HG03378 (cell line): ENCODE measurements around the gene GEMIN2.
"Not testable (repeated sequence)": the region's sequence is repeated elsewhere in the genome, so short reads cannot be mapped to it uniquely, and the experiment has no call there.

Source experiments
- ATAC-seq: cut with Tn5 transposase; IDR thresholded peaks from one replicate; pipeline ENCODE4 v1.9.1; 2021; ENCODE audit warnings: mild to moderate bottlenecking, moderate library complexity; ENCODE audit not compliant: unreplicated experiment

GEMIN2 gene

GRCh38 chr14:39109893-39110715 lies 4.0 kb upstream of the GEMIN2 start:
- no peak for ATAC-seq

- peak; percentile 0 for ATAC-seq
Measured at GRCh38 chr14:39113685-39114072, 444 bp upstream of the GEMIN2 start.

- no peak for ATAC-seq
Measured at GRCh38 chr14:39122330-39123138, 8.4 kb downstream of the GEMIN2 start.

GRCh38 chr14:39137835-39138234 lies 23.7 kb downstream of the GEMIN2 start:
- not testable (repeated sequence) for ATAC-seq

- ATAC-seq, result no peak
Measured at GRCh38 chr14:39138440-39138839, 24.3 kb downstream of the GEMIN2 start.

- ATAC-seq, result no peak
Measured at GRCh38 chr14:39140170-39140569, 26.0 kb downstream of the GEMIN2 start.

- ATAC-seq, result not testable (repeated sequence)
Measured at GRCh38 chr14:39141623-39142022, 27.5 kb downstream of the GEMIN2 start.

- ATAC-seq, result not testable (repeated sequence)
Measured at GRCh38 chr14:39143226-39143625, 29.1 kb downstream of the GEMIN2 start.

GRCh38 chr14:39145266-39145966 lies 31.3 kb downstream of the GEMIN2 start:
- ATAC-seq, result no peak

- ATAC-seq, result no peak
Measured at GRCh38 chr14:39154594-39155189, 40.6 kb downstream of the GEMIN2 start.

GRCh38 chr14:39157491-39157890 lies 43.4 kb downstream of the GEMIN2 start:
- ATAC-seq, result no peak

- no peak for ATAC-seq
Measured at GRCh38 chr14:39158222-39158858, 44.2 kb downstream of the GEMIN2 start.

- no peak for ATAC-seq
Measured at GRCh38 chr14:39160494-39160893, 46.4 kb downstream of the GEMIN2 start.

- not testable (repeated sequence) for ATAC-seq
Measured at GRCh38 chr14:39167797-39168320, 53.7 kb downstream of the GEMIN2 start.

GRCh38 chr14:39168591-39168990 lies 54.5 kb downstream of the GEMIN2 start:
- no peak for ATAC-seq

- peak; percentile 10 for ATAC-seq
Measured at GRCh38 chr14:39169541-39169900, 55.4 kb downstream of the GEMIN2 start.

GRCh38 chr14:39173198-39173597 lies 59.1 kb downstream of the GEMIN2 start:
- no peak for ATAC-seq

GRCh38 chr14:39174560-39175444 lies 60.7 kb downstream of the GEMIN2 start, which contains the start of gene PNN:
Gene PNN (plus strand): TSS chr14:39175254. CDS start chr14:39175280, 26 bp downstream.
- ATAC-seq, result peak; percentile 93
